Skeletal muscle satellite cell (primary cell): Measurements from ENCODE around the gene POT1.

ENCODE experiments used
- H3K27me3 ChIP-seq: 2 replicates; pipeline ENCODE4 v1.7.0; 2013; ENCODE audit warnings: low read length; ENCODE audit not compliant: control insufficient read depth, insufficient read depth
- H3K36me3 ChIP-seq: 2 replicates; pipeline ENCODE4 v1.7.0; 2013; ENCODE audit warnings: mild to moderate bottlenecking, control low read depth, low read length; ENCODE audit not compliant: insufficient read depth
- H3K4me1 ChIP-seq: 2 replicates; pipeline ENCODE4 v1.7.0; 2013; ENCODE audit warnings: low read length; ENCODE audit not compliant: control insufficient read depth, insufficient read depth
- H3K4me2 ChIP-seq: 2 replicates; pipeline ENCODE4 v1.7.0; 2013; ENCODE audit warnings: mild to moderate bottlenecking, low read length
- H3K4me3 ChIP-seq: 2 replicates; pipeline ENCODE4 v1.7.0; 2013; ENCODE audit warnings: low read length
- H3K9ac ChIP-seq: 2 replicates; pipeline ENCODE4 v1.7.0; 2013; ENCODE audit warnings: mild to moderate bottlenecking, low read depth, low read length, moderate library complexity
- H3K9me3 ChIP-seq: replicated peaks from 2 replicates; pipeline ENCODE4 v1.7.0; 2013; ENCODE audit warnings: mild to moderate bottlenecking, control low read depth, low read length

Gene POT1

DNA sequence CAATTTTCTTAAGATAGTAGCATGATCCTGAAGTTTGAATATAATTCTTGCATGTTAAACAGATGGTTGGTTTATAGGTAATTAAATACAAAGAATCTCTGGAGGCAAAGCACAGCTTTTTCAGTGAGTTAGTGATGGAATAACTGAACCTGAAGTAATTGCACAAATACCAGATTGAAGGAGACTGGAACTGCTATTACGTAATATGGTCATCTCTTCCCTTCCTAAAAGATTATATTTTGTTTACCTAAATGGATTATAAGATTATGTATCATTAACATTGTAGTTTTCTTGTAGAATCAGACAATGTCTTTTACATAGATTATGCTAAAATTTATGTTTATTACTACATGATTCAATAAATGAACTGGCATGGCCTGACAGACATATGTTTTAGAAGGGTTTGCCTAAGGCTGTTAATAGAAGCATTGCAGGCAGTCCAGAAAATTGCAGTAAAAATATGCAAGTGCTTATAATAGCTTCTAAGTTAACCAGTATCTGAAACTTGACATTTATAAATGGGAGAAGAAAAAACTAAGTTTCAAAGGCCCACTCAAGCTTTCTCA lies 128.2 kb downstream of the POT1 start:
- no peak overlapping the region for H3K9ac ChIP-seq
- no peaks in the 10 kb centered on the region for H3K36me3 ChIP-seq

GRCh38 chr7:124800386-124800785 lies 129.2 kb downstream of the POT1 start:
- Histone ChIP-seq H3K4me1 (no peaks in the 10 kb centered on the region), H3K9ac (no peak overlapping the region), H3K27me3 (no peaks in the 10 kb centered on the region), H3K36me3 (no peaks in the 10 kb centered on the region), H3K4me2 (no peak overlapping the region), H3K4me3 (no peak overlapping the region), H3K9me3 (no peaks in the 10 kb centered on the region)

More for the DNA sequence above, 128.2 kb downstream of the POT1 start:
- Histone ChIP-seq H3K9me3 (no peaks in the 10 kb centered on the region), H3K4me2 (no peak overlapping the region), H3K27me3 (no peaks in the 10 kb centered on the region), H3K4me1 (no peaks in the 10 kb centered on the region), H3K4me3 (no peak overlapping the region)

GRCh38 chr7:124799448-124799847 lies 130.2 kb downstream of the POT1 start:
- no peaks in the 10 kb centered on the region for H3K27me3 ChIP-seq
- no peaks in the 10 kb centered on the region for H3K36me3 ChIP-seq
- H3K9me3 ChIP-seq, result no peaks in the 10 kb centered on the region
- H3K9ac ChIP-seq, result no peak overlapping the region
- no peak overlapping the region for H3K4me3 ChIP-seq
- H3K4me2 ChIP-seq, result no peak overlapping the region
- no peaks in the 10 kb centered on the region for H3K4me1 ChIP-seq

DNA sequence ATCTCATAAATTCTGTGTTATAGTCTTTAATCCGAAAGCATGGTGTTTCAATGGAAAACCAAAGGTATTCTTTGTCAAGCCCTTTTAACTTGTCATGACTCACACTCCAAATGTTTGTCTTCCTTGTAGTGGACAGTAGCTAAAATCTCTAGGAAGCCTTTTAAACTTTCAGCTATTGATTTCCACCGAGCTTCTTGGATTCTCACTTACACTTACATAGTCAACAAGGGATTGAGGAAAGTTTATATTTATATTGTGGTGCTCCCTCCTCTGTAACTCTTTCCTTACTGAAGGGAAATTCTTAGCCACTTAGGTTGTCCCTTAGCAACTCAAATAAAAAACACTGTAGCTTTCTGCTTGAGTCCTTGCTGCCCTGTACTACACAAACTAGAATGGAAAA lies 132.9 kb downstream of the POT1 start:
- peaks cover 6% of the 10 kb centered on the region for H3K27me3 ChIP-seq
- H3K9me3 ChIP-seq, result no peaks in the 10 kb centered on the region
- no peak overlapping the region for H3K9ac ChIP-seq
- H3K4me2 ChIP-seq, result no peak overlapping the region
- H3K4me3 ChIP-seq, result no peak overlapping the region
- no peaks in the 10 kb centered on the region for H3K36me3 ChIP-seq
- H3K4me1 ChIP-seq, result no peaks in the 10 kb centered on the region

DNA sequence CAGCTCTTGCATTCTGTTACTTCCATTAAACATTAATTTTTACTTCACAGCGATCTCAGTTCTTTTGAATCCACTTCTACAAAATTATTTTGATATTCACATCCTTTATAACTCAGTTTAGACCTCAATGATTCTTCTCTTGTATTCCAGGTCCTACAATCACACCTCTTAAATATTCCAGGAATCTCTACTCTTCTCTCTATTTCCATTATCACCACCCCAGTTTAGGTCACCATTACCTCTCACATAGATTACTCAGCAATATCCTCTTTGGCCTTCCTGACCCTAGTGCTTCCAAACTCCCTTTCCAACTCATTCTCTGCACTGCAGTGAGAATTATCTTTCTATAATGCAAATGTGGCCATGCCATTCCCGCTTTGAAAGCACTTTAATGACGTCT lies 136.9 kb downstream of the POT1 start:
- Histone ChIP-seq H3K27me3 (peaks cover 8% of the 10 kb centered on the region), H3K4me2 (no peak overlapping the region), H3K4me3 (no peak overlapping the region), H3K9ac (no peak overlapping the region), H3K36me3 (no peaks in the 10 kb centered on the region), H3K9me3 (no peaks in the 10 kb centered on the region), H3K4me1 (no peaks in the 10 kb centered on the region)

- H3K9me3 ChIP-seq, result no peaks in the 10 kb centered on the region
- no peaks in the 10 kb centered on the region for H3K4me1 ChIP-seq
- peaks cover 8% of the 10 kb centered on the region for H3K27me3 ChIP-seq
- H3K36me3 ChIP-seq, result no peaks in the 10 kb centered on the region
- H3K4me3 ChIP-seq, result no peak overlapping the region
- no peak overlapping the region for H3K9ac ChIP-seq
- H3K4me2 ChIP-seq, result no peak overlapping the region
Observed at GRCh38 chr7:124792002-124792401, 137.6 kb downstream of the POT1 start.

- no peaks in the 10 kb centered on the region for H3K36me3 ChIP-seq
- H3K4me3 ChIP-seq, result no peak overlapping the region
- H3K9me3 ChIP-seq, result no peaks in the 10 kb centered on the region
- H3K4me1 ChIP-seq, result no peaks in the 10 kb centered on the region
- H3K27me3 ChIP-seq, result peaks cover 8% of the 10 kb centered on the region
- H3K9ac ChIP-seq, result no peak overlapping the region
- H3K4me2 ChIP-seq, result no peak overlapping the region
Observed at GRCh38 chr7:124791426-124791825, 138.2 kb downstream of the POT1 start.

GRCh38 chr7:124790645-124791044 lies 139.0 kb downstream of the POT1 start:
- H3K9ac ChIP-seq, result no peak overlapping the region
- no peaks in the 10 kb centered on the region for H3K36me3 ChIP-seq
- no peak overlapping the region for H3K4me3 ChIP-seq
- no peak overlapping the region for H3K4me2 ChIP-seq
- H3K27me3 ChIP-seq, result peaks cover 8% of the 10 kb centered on the region
- no peaks in the 10 kb centered on the region for H3K4me1 ChIP-seq
- H3K9me3 ChIP-seq, result no peaks in the 10 kb centered on the region

DNA sequence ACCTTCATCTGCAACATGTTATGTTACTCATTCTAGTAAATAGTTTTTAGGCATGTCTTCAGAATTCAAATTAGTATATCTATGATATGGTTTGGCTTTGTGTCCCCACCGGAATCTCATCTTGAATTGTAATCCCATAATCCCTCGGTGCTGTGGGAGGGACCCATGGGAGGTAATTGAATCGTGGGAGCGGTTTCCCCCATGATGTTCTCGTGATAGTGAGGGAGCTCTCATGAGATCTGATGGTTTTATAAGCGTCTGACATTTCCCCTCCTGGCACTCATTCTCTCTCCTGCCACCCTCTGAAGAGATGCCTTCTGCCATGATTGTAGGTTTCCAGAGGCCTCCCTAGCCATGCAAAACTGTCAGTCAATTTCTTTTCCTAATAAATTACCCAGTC lies 143.6 kb downstream of the POT1 start:
- no peaks in the 10 kb centered on the region for H3K27me3 ChIP-seq
- no peak overlapping the region for H3K4me2 ChIP-seq
- no peak overlapping the region for H3K9ac ChIP-seq
- no peaks in the 10 kb centered on the region for H3K4me1 ChIP-seq
- H3K9me3 ChIP-seq, result no peaks in the 10 kb centered on the region
- no peak overlapping the region for H3K4me3 ChIP-seq
- no peaks in the 10 kb centered on the region for H3K36me3 ChIP-seq

GRCh38 chr7:124784879-124785818 lies 144.5 kb downstream of the POT1 start:
- H3K4me1 ChIP-seq, result no peaks in the 10 kb centered on the region
- H3K36me3 ChIP-seq, result no peaks in the 10 kb centered on the region
- H3K4me2 ChIP-seq, result no peak overlapping the region
- no peak overlapping the region for H3K4me3 ChIP-seq
- no peaks in the 10 kb centered on the region for H3K9me3 ChIP-seq
- H3K9ac ChIP-seq, result no peak overlapping the region
- no peaks in the 10 kb centered on the region for H3K27me3 ChIP-seq

DNA sequence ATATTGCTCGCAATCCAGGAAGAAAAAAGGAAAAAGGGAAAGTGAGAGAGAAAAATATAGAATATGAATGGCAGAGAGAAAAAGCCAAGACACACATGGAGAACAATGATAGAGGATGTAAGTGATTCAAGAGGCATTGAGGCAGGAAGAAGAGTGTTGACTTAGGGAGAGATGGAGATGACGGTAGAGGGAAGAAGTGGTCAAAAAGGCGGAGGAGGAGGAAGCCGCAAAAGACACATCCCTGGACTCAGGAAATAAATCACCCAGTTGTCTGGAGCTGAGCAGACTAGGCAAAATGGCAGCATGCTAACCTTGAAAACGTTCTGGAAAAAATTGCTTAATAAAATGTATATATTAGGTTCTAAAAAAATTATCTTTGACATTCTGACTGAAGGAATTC lies 146.4 kb downstream of the POT1 start:
- Histone ChIP-seq H3K36me3 (no peaks in the 10 kb centered on the region), H3K9ac (no peak overlapping the region), H3K27me3 (no peaks in the 10 kb centered on the region), H3K9me3 (no peaks in the 10 kb centered on the region), H3K4me2 (no peak overlapping the region), H3K4me1 (no peaks in the 10 kb centered on the region), H3K4me3 (no peak overlapping the region)
